HepG2 (cell line): ENCODE data around the gene MRPL14. TPM values are rescaled to one million over a fixed set of nuclear protein-coding genes. Genes with fewer than 3 reads are reported as not detected.

Source experiments
- BATF2 ChIP-seq: sonication (generic); formaldehyde crosslinking; IDR thresholded peaks from 2 replicates; pipeline ENCODE4 v1.8.0; 2022; ENCODE audit warnings: mild to moderate bottlenecking, missing genetic modification reagents, moderate library complexity
- ETV6 ChIP-seq: sonication (generic); formaldehyde crosslinking; conservative IDR thresholded peaks from 2 replicates; pipeline ENCODE4 v1.4.0; 2020; ENCODE audit warnings: missing genetic modification reagents
- FOXC1 ChIP-seq: sonication (generic); formaldehyde crosslinking; IDR thresholded peaks from 2 replicates; pipeline ENCODE4 v1.8.0; 2022; ENCODE audit warnings: mild to moderate bottlenecking, missing genetic modification reagents, borderline replicate concordance
- FOXK1 ChIP-seq: sonication (generic); formaldehyde crosslinking; IDR thresholded peaks from 2 replicates; pipeline ENCODE4 v1.4.0; 2020; ENCODE audit warnings: low read depth, missing genetic modification reagents, borderline replicate concordance
- GPBP1L1 ChIP-seq: sonication (generic); formaldehyde crosslinking; IDR thresholded peaks from 2 replicates; pipeline ENCODE4 v1.5.0; 2020; ENCODE audit warnings: mild to moderate bottlenecking, missing genetic modification reagents
- HNRNPK ChIP-seq: fragments of 200-400 bp; formaldehyde crosslinking; IDR thresholded peaks from 2 replicates; pipeline ENCODE4 v1.6.1; 2018; ENCODE audit warnings: low read length, low read depth, moderate library complexity, mild to moderate bottlenecking; ENCODE audit not compliant: poor library complexity, severe bottlenecking
- KDM1A ChIP-seq: IDR thresholded peaks from 2 replicates; pipeline ENCODE4 v1.6.1; 2016; ENCODE audit warnings: missing compliant biosample characterization
- KIAA2018 ChIP-seq: sonication (generic); formaldehyde crosslinking; IDR thresholded peaks from 2 replicates; pipeline ENCODE4 v1.5.0; 2020; ENCODE audit warnings: mild to moderate bottlenecking, missing genetic modification reagents, borderline replicate concordance
- NCOR1 ChIP-seq: fragments of 200-600 bp; sonication (generic); IDR thresholded peaks from 2 replicates; pipeline ENCODE4 v1.7.0; 2017; ENCODE audit warnings: antibody characterized with exemption, low read length, borderline replicate concordance
- NFYC ChIP-seq: IDR thresholded peaks from 2 replicates; pipeline ENCODE4 v1.6.1; 2016; ENCODE audit warnings: missing genetic modification reagents, missing compliant biosample characterization
- RXRA ChIP-seq: sonication (generic); formaldehyde crosslinking; IDR thresholded peaks from 2 replicates; pipeline ENCODE4 v1.5.1; 2020; ENCODE audit warnings: missing genetic modification reagents
- SMAD9 ChIP-seq: sonication (generic); formaldehyde crosslinking; IDR thresholded peaks from 2 replicates; pipeline ENCODE4 v1.5.1; 2020; ENCODE audit warnings: mild to moderate bottlenecking, missing genetic modification reagents
- SNAI1 ChIP-seq: sonication (generic); formaldehyde crosslinking; IDR thresholded peaks from 2 replicates; pipeline ENCODE4 v1.5.0; 2020; ENCODE audit warnings: mild to moderate bottlenecking, missing genetic modification reagents, borderline replicate concordance
- WIZ ChIP-seq: sonication (generic); formaldehyde crosslinking; IDR thresholded peaks from 2 replicates; pipeline ENCODE4 v1.5.1; 2020; ENCODE audit warnings: mild to moderate bottlenecking, missing genetic modification reagents
- ZNF292 ChIP-seq: sonication (generic); formaldehyde crosslinking; IDR thresholded peaks from 2 replicates; pipeline ENCODE4 v1.8.1; 2022; ENCODE audit warnings: mild to moderate bottlenecking, low read depth, missing genetic modification reagents, borderline replicate concordance
- ZNF335 ChIP-seq: sonication (generic); formaldehyde crosslinking; IDR thresholded peaks from 2 replicates; pipeline ENCODE4 v1.4.0; 2020; ENCODE audit warnings: missing genetic modification reagents
- ZNF431 ChIP-seq: sonication (generic); formaldehyde crosslinking; IDR thresholded peaks from 2 replicates; pipeline ENCODE4 v1.9.0; 2022; ENCODE audit warnings: missing genetic modification reagents, low read depth, mild to moderate bottlenecking, borderline replicate concordance
- ZNF746 ChIP-seq: sonication (generic); formaldehyde crosslinking; IDR thresholded peaks from 2 replicates; pipeline ENCODE4 v1.8.0; 2022; ENCODE audit warnings: mild to moderate bottlenecking, missing genetic modification reagents
- polyA plus RNA-seq, 8 experiments: library from polyadenylated mRNA; depleted of rRNA in 3 of 8; stranded (reverse) in 7 of 8; unstranded in 1 of 8; fragments of >200 nt; fragmentation: Illumina TruSeq in 4 of 8; extraction: Trizol in 4 of 8; gene quantifications; 2 replicates each; pipeline versions ENCODE4 v1.2.1 to v1.2.3, GENCODE V29; 2011 to 2016; ENCODE audit warnings: low read depth in 4 of 8, missing spikeins in 1 of 8, mixed read lengths in 1 of 8; ENCODE audit not compliant: insufficient read depth in 1 of 8
- total RNA-seq, 5 experiments: library from RNA; depleted of rRNA; stranded (reverse); fragments of >200 nt; fragmentation: Illumina TruSeq; extraction: Trizol; gene quantifications; 2 replicates each; pipeline ENCODE4 v1.2.3, GENCODE V29; 2016; ENCODE audit warnings: low read depth in 1 of 5

The MRPL14 gene
- total and polyA plus RNA-seq, 2 of the 13 experiments (the other 11 are each of a cell fraction or from before 2014, with no cell fraction given): 157 to 178 TPM

- TF ChIP-seq FOXK1 (CRISPR knock-in tag): peak; percentile 24; the same call in 1 of the 2 replicates
- TF ChIP-seq WIZ (CRISPR knock-in tag): no peak
- peak; percentile 72; the same call in 1 of the 2 replicates for TF ChIP-seq ZNF292 (CRISPR knock-in tag)
- TF ChIP-seq HNRNPK: no peak
- 0 out of 2 replicates have a peak, but pooled peaks have one; percentile 58 for TF ChIP-seq KIAA2018 (CRISPR knock-in tag)
- TF ChIP-seq ZNF746 (CRISPR knock-in tag): peak; percentile 67; the same call in 1 of the 2 replicates
- peak; percentile 97 for TF ChIP-seq RXRA (CRISPR knock-in tag)
- TF ChIP-seq NCOR1: no peak
- peak; percentile 41; the same call in 1 of the 2 replicates for TF ChIP-seq FOXC1 (CRISPR knock-in tag)
- 0 out of 2 replicates have a peak, but pooled peaks have one; percentile 39 for TF ChIP-seq ZNF431 (CRISPR knock-in tag)
- peak; percentile 27; the same call in 1 of the 2 replicates for TF ChIP-seq KDM1A (CRISPR knock-in tag)
- 0 out of 2 replicates have a peak, but pooled peaks have one; percentile 5 for TF ChIP-seq ZNF335 (CRISPR knock-in tag)
- no peak for TF ChIP-seq BATF2 (CRISPR knock-in tag)
- TF ChIP-seq SMAD9: no peak
- no peak for TF ChIP-seq GPBP1L1 (CRISPR knock-in tag)
- peak; percentile 92 for TF ChIP-seq SNAI1 (CRISPR knock-in tag)
- no peak; the same call in 1 of the 2 replicates for TF ChIP-seq ETV6 (CRISPR knock-in tag)
- TF ChIP-seq NFYC (CRISPR knock-in tag): no peak; the same call in 1 of the 2 replicates
These were observed 52.2 kb downstream of the MRPL14 start (continued) for GRCh38 chr6:44074813-44075646.
